ENCODE measurements around the gene IGFBPL1. TPM values are rescaled to one million over a fixed set of nuclear protein-coding genes. Genes with fewer than 3 reads are reported as not detected.

IGFBPL1 gene
- polyA plus RNA-seq, 2 of the 4 experiments (the other 2 are of a cell fraction): 2.5 to 2.7 TPM

DNA sequence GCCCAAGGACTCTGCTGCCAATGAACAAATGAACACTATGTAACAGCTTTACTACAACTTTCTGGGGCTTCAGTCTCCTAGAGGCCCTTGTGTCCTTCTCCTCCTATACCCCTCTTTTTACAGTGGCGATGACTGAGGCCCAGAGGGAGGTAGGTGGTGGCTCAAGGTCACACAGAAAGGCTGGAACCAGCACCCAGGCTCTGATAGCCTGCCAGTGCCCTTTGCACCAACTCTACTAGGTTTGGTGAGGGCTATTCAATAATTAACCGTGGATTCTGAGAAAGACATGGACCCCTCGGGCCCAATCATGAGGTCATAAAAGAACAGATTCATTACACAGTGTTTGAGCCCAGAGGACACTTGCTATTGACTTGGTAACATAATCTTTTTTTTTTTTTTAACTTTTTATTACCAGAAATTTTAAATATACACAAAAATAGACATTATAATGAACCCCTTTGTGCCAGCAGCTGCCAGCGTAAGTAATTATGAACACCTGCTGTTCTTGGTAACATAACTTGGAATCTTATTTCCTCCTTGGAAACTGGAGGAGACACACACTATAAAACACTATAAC is 37.8 kb downstream of the IGFBPL1 start:
- Histone ChIP-seq H3K9me3 (peaks cover 16% of the 10 kb centered on the region; the same call in 1 of the 3 replicates), H3K4me2 (no peak overlapping the region), H3K4me1 (peaks cover 12% of the 10 kb centered on the region), H3K27ac (no peak overlapping the region), H3K4me3 (no peak overlapping the region)
- no peak for ATAC-seq
- FAIRE-seq: no peak
- ChIA-PET CTCF (interaction anchor here (0.9 to 2.7 kb wide), 7 partner anchors 8 to 482 kb away, joined by 3 to 18 read pairs (median 5); no protein-coding TSS in a partner anchor), POLR2A (no interaction called here)
- TF ChIP-seq RCOR1 (IDR thresholded peaks at IDR 0.05; ENCODE audit: low read depth, low read length) (no peak), FOSB (CRISPR knock-in tag; IDR thresholded peaks at IDR 0.05) (no peak), CHD2 (IDR thresholded peaks at IDR 0.05; ENCODE audit: low read length, partially characterized antibody) (no peak), GATA3 (IDR thresholded peaks at IDR 0.05; ENCODE audit: borderline replicate concordance) (no peak), CEBPB (IDR thresholded peaks at IDR 0.05) (no peak), RFX5 (IDR thresholded peaks at IDR 0.05) (no peak), CHD4 (IDR thresholded peaks at IDR 0.05; ENCODE audit: borderline replicate concordance) (no peak), ZFP36 (IDR thresholded peaks at IDR 0.05; ENCODE audit: borderline replicate concordance, partially characterized antibody) (no peak), TP53 (CRISPR knock-in tag; IDR thresholded peaks at IDR 0.05) (no peak), PHF8 (IDR thresholded peaks at IDR 0.05; ENCODE audit: borderline replicate concordance, low read depth) (no peak), CBX8 (IDR thresholded peaks at IDR 0.05) (no peak), POLR2AphosphoS2 (conservative IDR thresholded peaks at IDR 0.05; ENCODE audit: low read length) (no peak), HDAC2 (IDR thresholded peaks at IDR 0.05) (no peak)
- TF ChIP-seq, protein P1, sequence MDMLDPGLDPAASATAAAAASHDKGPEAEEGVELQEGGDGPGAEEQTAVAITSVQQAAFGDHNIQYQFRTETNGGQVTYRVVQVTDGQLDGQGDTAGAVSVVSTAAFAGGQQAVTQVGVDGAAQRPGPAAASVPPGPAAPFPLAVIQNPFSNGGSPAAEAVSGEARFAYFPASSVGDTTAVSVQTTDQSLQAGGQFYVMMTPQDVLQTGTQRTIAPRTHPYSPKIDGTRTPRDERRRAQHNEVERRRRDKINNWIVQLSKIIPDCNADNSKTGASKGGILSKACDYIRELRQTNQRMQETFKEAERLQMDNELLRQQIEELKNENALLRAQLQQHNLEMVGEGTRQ (IDR thresholded peaks at IDR 0.05): no peak
- TF ChIP-seq, protein P2, sequence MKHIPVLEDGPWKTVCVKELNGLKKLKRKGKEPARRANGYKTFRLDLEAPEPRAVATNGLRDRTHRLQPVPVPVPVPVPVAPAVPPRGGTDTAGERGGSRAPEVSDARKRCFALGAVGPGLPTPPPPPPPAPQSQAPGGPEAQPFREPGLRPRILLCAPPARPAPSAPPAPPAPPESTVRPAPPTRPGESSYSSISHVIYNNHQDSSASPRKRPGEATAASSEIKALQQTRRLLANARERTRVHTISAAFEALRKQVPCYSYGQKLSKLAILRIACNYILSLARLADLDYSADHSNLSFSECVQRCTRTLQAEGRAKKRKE (CRISPR knock-in tag; IDR thresholded peaks at IDR 0.05; ENCODE audit: low read depth): no peak
- TF ChIP-seq, protein P3, sequence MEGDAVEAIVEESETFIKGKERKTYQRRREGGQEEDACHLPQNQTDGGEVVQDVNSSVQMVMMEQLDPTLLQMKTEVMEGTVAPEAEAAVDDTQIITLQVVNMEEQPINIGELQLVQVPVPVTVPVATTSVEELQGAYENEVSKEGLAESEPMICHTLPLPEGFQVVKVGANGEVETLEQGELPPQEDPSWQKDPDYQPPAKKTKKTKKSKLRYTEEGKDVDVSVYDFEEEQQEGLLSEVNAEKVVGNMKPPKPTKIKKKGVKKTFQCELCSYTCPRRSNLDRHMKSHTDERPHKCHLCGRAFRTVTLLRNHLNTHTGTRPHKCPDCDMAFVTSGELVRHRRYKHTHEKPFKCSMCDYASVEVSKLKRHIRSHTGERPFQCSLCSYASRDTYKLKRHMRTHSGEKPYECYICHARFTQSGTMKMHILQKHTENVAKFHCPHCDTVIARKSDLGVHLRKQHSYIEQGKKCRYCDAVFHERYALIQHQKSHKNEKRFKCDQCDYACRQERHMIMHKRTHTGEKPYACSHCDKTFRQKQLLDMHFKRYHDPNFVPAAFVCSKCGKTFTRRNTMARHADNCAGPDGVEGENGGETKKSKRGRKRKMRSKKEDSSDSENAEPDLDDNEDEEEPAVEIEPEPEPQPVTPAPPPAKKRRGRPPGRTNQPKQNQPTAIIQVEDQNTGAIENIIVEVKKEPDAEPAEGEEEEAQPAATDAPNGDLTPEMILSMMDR (IDR thresholded peaks at IDR 0.05): no peak
- 63% methylated on average over 4 of the region's 4 CpGs for WGBS (ENCODE audit: missing lambda C conversion rate)
- DNase-seq (ENCODE audit: low read depth in 1 of 2, low spot score in 1 of 2): no peak

DNA sequence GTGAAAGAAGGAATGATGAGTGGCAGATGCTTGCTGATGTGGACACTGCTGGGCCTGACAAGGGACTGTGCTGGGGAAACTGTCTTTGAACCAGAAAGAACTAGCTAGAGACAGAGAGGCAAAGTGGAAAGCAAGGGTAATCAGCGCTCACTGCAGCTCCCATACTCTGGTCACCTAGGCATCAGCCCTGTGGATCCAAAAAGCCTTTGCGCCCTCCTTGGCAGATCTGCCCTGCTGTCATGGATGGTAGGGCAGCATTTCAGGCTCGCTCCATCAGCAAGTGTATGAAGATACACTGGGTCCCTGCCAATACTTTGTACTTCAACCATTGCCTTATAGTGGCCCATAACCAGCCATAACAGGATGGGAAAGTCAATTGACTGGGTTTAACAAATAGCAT is 38.4 kb downstream of the IGFBPL1 start:
- no peak overlapping the region for H3K27ac ChIP-seq
- CTCF ChIA-PET: interaction anchor here (0.9 to 2.7 kb wide), 8 partner anchors 7 to 481 kb away, joined by 3 to 18 read pairs (median 4); no protein-coding TSS in a partner anchor
- no peak for ATAC-seq
- H3K4me1 ChIP-seq: peaks cover 17% of the 10 kb centered on the region
- TF ChIP-seq FOSL2 (IDR thresholded peaks at IDR 0.05) (no peak), FOSL2 (CRISPR knock-in tag; IDR thresholded peaks at IDR 0.05) (no peak), HDAC2 (IDR thresholded peaks at IDR 0.05) (no peak), RAD21 (conservative IDR thresholded peaks at IDR 0.05 in 1 of 2, IDR thresholded peaks at IDR 0.05 in 1 of 2) (no peak), PHF8 (IDR thresholded peaks at IDR 0.05; ENCODE audit: borderline replicate concordance, low read depth) (no peak), TFCP2L1 (CRISPR knock-in tag; IDR thresholded peaks at IDR 0.05) (no peak), EHMT2 (IDR thresholded peaks at IDR 0.05; ENCODE audit: low read depth) (no peak), MAZ (IDR thresholded peaks at IDR 0.05; ENCODE audit: borderline replicate concordance, low read depth, low read length) (no peak), CEBPB (IDR thresholded peaks at IDR 0.05) (no peak), SREBF2 (IDR thresholded peaks at IDR 0.05) (no peak), FOSB (CRISPR knock-in tag; IDR thresholded peaks at IDR 0.05) (no peak), JUN (IDR thresholded peaks at IDR 0.05) (no peak), ZNF302 (CRISPR knock-in tag; IDR thresholded peaks at IDR 0.05) (no peak), MYC (IDR thresholded peaks at IDR 0.05; ENCODE audit: borderline replicate concordance, low read length) (no peak), TP53 (CRISPR knock-in tag; IDR thresholded peaks at IDR 0.05) (no peak)
- TF ChIP-seq, protein P4, sequence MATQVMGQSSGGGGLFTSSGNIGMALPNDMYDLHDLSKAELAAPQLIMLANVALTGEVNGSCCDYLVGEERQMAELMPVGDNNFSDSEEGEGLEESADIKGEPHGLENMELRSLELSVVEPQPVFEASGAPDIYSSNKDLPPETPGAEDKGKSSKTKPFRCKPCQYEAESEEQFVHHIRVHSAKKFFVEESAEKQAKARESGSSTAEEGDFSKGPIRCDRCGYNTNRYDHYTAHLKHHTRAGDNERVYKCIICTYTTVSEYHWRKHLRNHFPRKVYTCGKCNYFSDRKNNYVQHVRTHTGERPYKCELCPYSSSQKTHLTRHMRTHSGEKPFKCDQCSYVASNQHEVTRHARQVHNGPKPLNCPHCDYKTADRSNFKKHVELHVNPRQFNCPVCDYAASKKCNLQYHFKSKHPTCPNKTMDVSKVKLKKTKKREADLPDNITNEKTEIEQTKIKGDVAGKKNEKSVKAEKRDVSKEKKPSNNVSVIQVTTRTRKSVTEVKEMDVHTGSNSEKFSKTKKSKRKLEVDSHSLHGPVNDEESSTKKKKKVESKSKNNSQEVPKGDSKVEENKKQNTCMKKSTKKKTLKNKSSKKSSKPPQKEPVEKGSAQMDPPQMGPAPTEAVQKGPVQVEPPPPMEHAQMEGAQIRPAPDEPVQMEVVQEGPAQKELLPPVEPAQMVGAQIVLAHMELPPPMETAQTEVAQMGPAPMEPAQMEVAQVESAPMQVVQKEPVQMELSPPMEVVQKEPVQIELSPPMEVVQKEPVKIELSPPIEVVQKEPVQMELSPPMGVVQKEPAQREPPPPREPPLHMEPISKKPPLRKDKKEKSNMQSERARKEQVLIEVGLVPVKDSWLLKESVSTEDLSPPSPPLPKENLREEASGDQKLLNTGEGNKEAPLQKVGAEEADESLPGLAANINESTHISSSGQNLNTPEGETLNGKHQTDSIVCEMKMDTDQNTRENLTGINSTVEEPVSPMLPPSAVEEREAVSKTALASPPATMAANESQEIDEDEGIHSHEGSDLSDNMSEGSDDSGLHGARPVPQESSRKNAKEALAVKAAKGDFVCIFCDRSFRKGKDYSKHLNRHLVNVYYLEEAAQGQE (IDR thresholded peaks at IDR 0.05): no peak
- no peak overlapping the region for H3K4me2 ChIP-seq
- FAIRE-seq: no peak
- 84% methylated on average over 3 of the region's 3 CpGs for WGBS (ENCODE audit: missing lambda C conversion rate)
- H3K4me3 ChIP-seq: no peak overlapping the region
- DNase-seq (ENCODE audit: low read depth in 1 of 2, low spot score in 1 of 2): no peak
- peaks cover 16% of the 10 kb centered on the region; the same call in 1 of the 3 replicates for H3K9me3 ChIP-seq
- POLR2A ChIA-PET: no interaction called here
